Right lobe of liver (tissue), 4 donors: Measurements from ENCODE around the gene LDB2.

Source experiments
- POLR2A ChIP-seq: fragments of 450-650 bp; IDR thresholded peaks from one replicate; pipeline ENCODE4 v1.6.1; 2017; ENCODE audit warnings: antibody characterized with exemption, mild to moderate bottlenecking
- TF ChIP-seq, protein P1 (sequence below), 4 donors: fragments of 200-600 bp in 3 of 4; fragments of 450-650 bp in 1 of 4; IDR thresholded peaks; one replicate each; pipeline versions ENCODE4 v1.5.1 to v1.8.0; 2016 to 2022; ENCODE audit warnings: antibody characterized with exemption in 4 of 4, mild to moderate bottlenecking in 2 of 4
- donor health status: DM: no; HTN: no; CAD: no.
- donor health status: DM: no; HTN: no; CAD: no.
- donor health status: DM: no; HTN: yes; CAD: no.

DNA sequence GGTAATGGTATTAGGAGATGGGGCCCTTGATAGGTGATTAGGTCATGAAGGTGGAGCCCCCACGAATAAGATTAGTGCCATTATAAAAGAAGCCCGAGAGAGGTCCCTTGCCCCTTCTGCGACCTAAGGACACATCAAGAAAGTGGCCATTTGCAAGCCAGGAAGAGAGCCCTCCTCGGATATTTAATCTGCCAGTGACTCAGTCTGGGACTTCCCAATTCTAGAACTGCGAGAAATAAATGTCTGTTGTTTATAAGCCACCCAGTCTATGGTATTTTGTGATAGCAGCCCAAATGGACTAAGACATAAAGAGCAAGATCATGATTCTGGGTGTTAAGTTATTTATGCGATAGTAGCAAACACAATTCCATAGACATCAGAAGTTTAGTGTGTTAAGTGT lies 192.2 kb downstream of the LDB2 start:
- TF ChIP-seq, protein P1, sequence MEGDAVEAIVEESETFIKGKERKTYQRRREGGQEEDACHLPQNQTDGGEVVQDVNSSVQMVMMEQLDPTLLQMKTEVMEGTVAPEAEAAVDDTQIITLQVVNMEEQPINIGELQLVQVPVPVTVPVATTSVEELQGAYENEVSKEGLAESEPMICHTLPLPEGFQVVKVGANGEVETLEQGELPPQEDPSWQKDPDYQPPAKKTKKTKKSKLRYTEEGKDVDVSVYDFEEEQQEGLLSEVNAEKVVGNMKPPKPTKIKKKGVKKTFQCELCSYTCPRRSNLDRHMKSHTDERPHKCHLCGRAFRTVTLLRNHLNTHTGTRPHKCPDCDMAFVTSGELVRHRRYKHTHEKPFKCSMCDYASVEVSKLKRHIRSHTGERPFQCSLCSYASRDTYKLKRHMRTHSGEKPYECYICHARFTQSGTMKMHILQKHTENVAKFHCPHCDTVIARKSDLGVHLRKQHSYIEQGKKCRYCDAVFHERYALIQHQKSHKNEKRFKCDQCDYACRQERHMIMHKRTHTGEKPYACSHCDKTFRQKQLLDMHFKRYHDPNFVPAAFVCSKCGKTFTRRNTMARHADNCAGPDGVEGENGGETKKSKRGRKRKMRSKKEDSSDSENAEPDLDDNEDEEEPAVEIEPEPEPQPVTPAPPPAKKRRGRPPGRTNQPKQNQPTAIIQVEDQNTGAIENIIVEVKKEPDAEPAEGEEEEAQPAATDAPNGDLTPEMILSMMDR (IDR thresholded peaks at IDR 0.05): no peak
- no peak for TF ChIP-seq POLR2A
